GM10266 (cell line): ENCODE results near the gene MCM5.
A peak's percentile ranks its signal among the peaks of the same experiment; 100 is the strongest.
"Not testable (repeated sequence)": the region's sequence is repeated elsewhere in the genome, so short reads cannot be mapped to it uniquely, and the experiment has no call there.

ENCODE experiments used
- DNase-seq: peaks from one replicate; pipeline ENCODE4 v3.0.0; 2012; ENCODE audit errors: extremely low spot score
- CTCF ChIP-seq: IDR thresholded peaks from 2 replicates; pipeline ENCODE4 v1.5.1; 2012; ENCODE audit warnings: mild to moderate bottlenecking, low read depth; ENCODE audit not compliant: control insufficient read depth, insufficient read depth; ENCODE audit errors: missing control alignments

MCM5 gene

GRCh38 chr22:35359380-35360065 is 40.4 kb upstream of the MCM5 start:
- no peak for DNase-seq
- TF ChIP-seq CTCF: no peak

- no peak for DNase-seq
- TF ChIP-seq CTCF: no peak
These were observed 38.9 kb upstream of the MCM5 start for GRCh38 chr22:35361001-35361558.

DNA sequence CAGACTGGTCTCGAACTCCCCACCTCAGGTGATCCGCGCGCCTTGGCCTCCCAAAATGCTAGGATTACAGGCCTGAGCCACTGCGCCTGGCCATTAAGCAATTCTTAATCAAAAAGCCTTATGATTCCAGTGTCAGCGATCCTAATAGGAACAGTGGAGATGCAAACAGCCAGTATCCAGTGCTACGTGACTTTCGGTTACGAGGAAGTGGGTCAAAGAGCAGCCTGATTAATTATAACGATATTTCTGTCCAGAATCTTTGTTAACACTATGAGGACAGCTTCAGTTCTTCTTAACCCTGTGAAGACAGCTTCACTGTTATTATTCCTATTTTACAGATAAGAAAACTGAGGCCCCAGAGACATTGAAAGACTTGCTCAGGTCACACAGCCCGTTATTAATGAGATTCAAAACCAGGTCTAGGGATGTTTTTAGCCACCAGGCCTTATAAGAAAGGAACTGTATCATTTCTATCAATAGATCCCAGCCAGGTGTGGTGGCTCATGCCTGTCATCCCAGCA is 36.3 kb upstream of the MCM5 start:
- TF ChIP-seq CTCF: no peak
- DNase-seq: no peak

GRCh38 chr22:35364230-35364629 is 35.7 kb upstream of the MCM5 start:
- DNase-seq: not testable (repeated sequence)

DNA sequence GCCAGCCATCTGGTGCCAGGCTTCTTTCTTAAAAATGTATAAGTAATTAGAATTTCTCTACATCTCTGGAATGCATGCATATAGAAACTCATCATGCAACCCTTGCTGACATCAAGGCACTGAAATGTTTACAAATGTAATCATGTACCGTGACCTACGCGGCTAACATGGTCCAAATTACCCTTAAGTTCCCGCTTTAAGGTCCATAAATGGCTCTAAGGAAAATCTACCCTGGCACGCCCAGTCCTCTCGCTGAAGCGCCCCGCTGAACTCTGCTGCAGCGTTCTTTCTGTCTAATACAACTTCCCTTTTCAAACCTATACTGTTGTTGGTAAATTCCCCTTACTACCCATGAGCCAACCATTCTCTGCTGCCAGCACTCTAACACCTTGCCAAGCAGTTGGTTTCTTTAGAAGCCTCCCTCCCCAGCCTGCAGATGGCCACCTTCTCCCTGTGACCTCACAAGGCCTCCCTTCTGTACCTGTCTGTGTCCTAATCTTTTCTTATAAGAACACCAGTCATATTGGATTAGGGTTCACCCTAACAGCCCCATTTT is 32.5 kb upstream of the MCM5 start:
- TF ChIP-seq CTCF: peak; percentile 36
- DNase-seq: no peak

DNA sequence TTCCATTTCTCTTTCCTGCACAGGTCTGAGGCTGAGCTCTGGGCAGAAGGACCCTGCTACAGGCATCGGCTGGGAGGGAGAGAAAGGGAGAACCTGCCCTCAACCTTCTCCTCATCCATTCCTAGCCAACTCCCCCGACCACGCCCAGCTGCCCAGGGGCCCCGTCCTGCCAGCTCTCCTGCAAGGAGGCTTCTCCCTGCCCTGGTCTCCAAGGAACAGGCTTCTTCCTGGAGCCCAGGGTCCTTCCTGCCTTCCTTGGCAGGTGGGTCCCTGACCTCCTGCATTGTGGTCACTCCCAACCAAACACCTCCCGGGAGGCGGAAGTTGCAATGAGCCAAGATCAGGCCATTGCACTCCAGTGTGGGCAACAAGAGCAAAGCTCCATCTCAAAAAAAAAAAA is 31.6 kb upstream of the MCM5 start:
- no peak for DNase-seq
- TF ChIP-seq CTCF: no peak

DNA sequence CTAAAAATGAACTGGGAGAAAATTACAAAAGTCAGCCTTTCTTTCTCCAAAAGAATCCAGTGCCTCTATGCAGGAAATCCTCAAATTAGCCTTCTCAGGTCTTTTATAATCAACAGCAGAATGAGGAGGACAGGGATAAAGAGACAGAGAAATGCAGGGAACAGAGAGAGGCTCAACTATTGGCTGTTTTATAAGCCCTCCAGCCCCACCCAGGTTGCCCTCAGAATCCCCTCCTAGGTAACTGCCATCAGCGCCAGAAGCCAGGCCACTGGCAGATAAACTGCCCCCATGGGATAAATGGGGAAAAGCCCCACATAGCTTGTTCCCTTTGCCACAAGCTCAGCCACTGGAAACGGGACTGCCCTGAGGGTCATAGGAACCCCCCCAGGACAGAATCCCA is 29.9 kb upstream of the MCM5 start:
- TF ChIP-seq CTCF: no peak
- no peak for DNase-seq
